Natural killer cell (primary cell): ENCODE data around the gene PCDH7. TPM values are rescaled to one million over a fixed set of nuclear protein-coding genes. Genes with fewer than 3 reads are reported as not detected.

Source experiments
- ATAC-seq, 3 donors: fragments of 150-1000 bp in 2 of 3; fragments of 200-7000 bp in 1 of 3; cut with Tn5 transposase; 1 replicate in 1 of 3; 2 replicates in 2 of 3; pipeline ENCODE4 v1.10.0; 2021; ENCODE audit warnings: mild to moderate bottlenecking in 2 of 3, moderate library complexity in 2 of 3
- DNase-seq, 2 donors: peaks; one replicate each; pipeline versions ENCODE4 v3.0.0 to v3.0.0-alpha.2; 2013 to 2021; ENCODE audit warnings: mixed read lengths in 1 of 2
- H3K27ac ChIP-seq: one replicate; pipeline ENCODE4 v1.5.1; 2013; ENCODE audit warnings: mild to moderate bottlenecking, low read length
- H3K27me3 ChIP-seq: one replicate; pipeline ENCODE4 v1.6.1; 2013; ENCODE audit warnings: low read length; ENCODE audit not compliant: control insufficient read depth, insufficient read depth
- H3K36me3 ChIP-seq: one replicate; pipeline ENCODE4 v1.6.1; 2013; ENCODE audit warnings: low read length; ENCODE audit not compliant: control insufficient read depth, insufficient read depth
- H3K4me1 ChIP-seq: one replicate; pipeline ENCODE4 v1.6.1; 2013; ENCODE audit warnings: low read length; ENCODE audit not compliant: control insufficient read depth, insufficient read depth
- H3K4me3 ChIP-seq: one replicate; pipeline ENCODE4 v1.5.1; 2013; ENCODE audit warnings: low read length
- H3K9me3 ChIP-seq: one replicate; pipeline ENCODE4 v1.6.1; 2013; ENCODE audit warnings: low read length; ENCODE audit not compliant: control insufficient read depth, insufficient read depth
- H3K27ac Mint-ChIP-seq, 2 donors: one replicate each; pipeline ENCODE4 v1.8.0; 2022; ENCODE audit warnings: mild to moderate bottlenecking in 2 of 2, mixed read lengths in 2 of 2, moderate library complexity in 1 of 2
- H3K27me3 Mint-ChIP-seq, 2 donors: one replicate each; pipeline ENCODE4 v1.8.0; 2022; ENCODE audit warnings: low read depth in 2 of 2, mixed read lengths in 2 of 2
- H3K36me3 Mint-ChIP-seq: one replicate; pipeline ENCODE4 v1.8.0; 2022; ENCODE audit warnings: mixed read lengths
- H3K4me1 Mint-ChIP-seq, 2 donors: one replicate each; pipeline ENCODE4 v1.8.0; 2022; ENCODE audit warnings: mixed read lengths in 2 of 2
- H3K4me3 Mint-ChIP-seq: one replicate; pipeline ENCODE4 v1.8.0; 2022; ENCODE audit warnings: mild to moderate bottlenecking, moderate library complexity, mixed read lengths
- H3K9me3 Mint-ChIP-seq, 2 donors: one replicate each; pipeline ENCODE4 v1.8.0; 2022; ENCODE audit warnings: mixed read lengths in 2 of 2
- CTCF ChIP-seq: fragments of 200-600 bp; IDR thresholded peaks from one replicate; pipeline ENCODE4 v1.8.0; 2022; ENCODE audit warnings: antibody characterized with exemption
- WGBS: methylation state at CpG from one replicate; pipeline ENCODE4 v1.1.7; 2013; ENCODE audit warnings: missing lambda C conversion rate; ENCODE audit not compliant: insufficient coverage; 5-methylcytosine and 5-hydroxymethylcytosine counted together
- intact Hi-C: fragments of 100-400 bp; cut with micrococcal nuclease; formaldehyde crosslinking; loops from one replicate; pipeline ENCODE4 v1.14.2; 2022
- total RNA-seq, 4 donors: library from RNA; stranded (reverse); fragments of 120-200 nt in 1 of 4; gene quantifications; one replicate each; pipeline versions ENCODE4 v1.2.3 to v1.2.4, GENCODE V29; 2013 to 2022

Gene PCDH7
- total RNA-seq, 3 donors from 2014 or later (not counting 1 experiment from before 2014, with no cell fraction given), result not detected

GRCh38 chr4:30769093-30769492 is 48.9 kb downstream of the PCDH7 start:
- intact Hi-C loops, result no loop called here
- Histone ChIP-seq H3K4me3 (no peak overlapping the region), H3K27ac (no peak overlapping the region)

GRCh38 chr4:30770049-30770549 is 49.9 kb downstream of the PCDH7 start:
- Mint-ChIP-seq H3K36me3 (no peaks in the 10 kb centered on the region), H3K27ac (no peak overlapping the region), H3K4me1 (no peaks in the 10 kb centered on the region), H3K9me3 (peaks cover 3 to 8% of the 10 kb centered on the region in 2 donors), H3K27me3 (no peaks in the 10 kb centered on the region), H3K4me3 (no peak overlapping the region)
- H3K27me3 ChIP-seq, result no peaks in the 10 kb centered on the region
- no peaks in the 10 kb centered on the region for H3K9me3 ChIP-seq
- H3K4me3 ChIP-seq, result no peak overlapping the region
- ATAC-seq (no peak), DNase-seq (no peak)
- no peaks in the 10 kb centered on the region for H3K4me1 ChIP-seq
- no peak for TF ChIP-seq CTCF
- no peak overlapping the region for H3K27ac ChIP-seq
- 78% methylated on average over 2 of the region's 2 CpGs for WGBS
- H3K36me3 ChIP-seq, result no peaks in the 10 kb centered on the region
- intact Hi-C loops, result no loop called here

More at GRCh38 chr4:30769093-30769492, 48.9 kb downstream of the PCDH7 start:
- H3K36me3 ChIP-seq, result no peaks in the 10 kb centered on the region
- no peaks in the 10 kb centered on the region for H3K27me3 ChIP-seq
- ATAC-seq, result no peak
- no peaks in the 10 kb centered on the region for H3K27me3 Mint-ChIP-seq
- peaks cover 3 to 5% of the 10 kb centered on the region in 2 donors for H3K9me3 Mint-ChIP-seq
- H3K4me1 ChIP-seq, result no peaks in the 10 kb centered on the region
- H3K27ac Mint-ChIP-seq, result no peak overlapping the region
- H3K36me3 Mint-ChIP-seq, result no peaks in the 10 kb centered on the region
- no peak overlapping the region for H3K4me3 Mint-ChIP-seq
- WGBS, result 75% methylated on average over 6 of the region's 6 CpGs
- no peaks in the 10 kb centered on the region for H3K9me3 ChIP-seq
- TF ChIP-seq CTCF, result no peak
- no peak for DNase-seq
- H3K4me1 Mint-ChIP-seq, result no peaks in the 10 kb centered on the region

GRCh38 chr4:30770812-30771211 is 50.6 kb downstream of the PCDH7 start:
- H3K4me3 ChIP-seq, result no peak overlapping the region
- DNase-seq (no peak), ATAC-seq (no peak)
- no peaks in the 10 kb centered on the region for H3K36me3 ChIP-seq
- no peak overlapping the region for H3K27ac Mint-ChIP-seq
- intact Hi-C loops, result no loop called here
- no peaks in the 10 kb centered on the region for H3K4me1 Mint-ChIP-seq
- H3K27me3 ChIP-seq, result no peaks in the 10 kb centered on the region
- H3K27ac ChIP-seq, result no peak overlapping the region
- no CpG with 5 or more reads among the region's 2 CpGs for WGBS
- no peaks in the 10 kb centered on the region for H3K4me1 ChIP-seq
- H3K4me3 Mint-ChIP-seq, result no peak overlapping the region
- no peaks in the 10 kb centered on the region for H3K36me3 Mint-ChIP-seq
- TF ChIP-seq CTCF, result no peak
- H3K9me3 ChIP-seq, result no peaks in the 10 kb centered on the region
- H3K27me3 Mint-ChIP-seq, result no peaks in the 10 kb centered on the region
- peaks cover 3 to 4% of the 10 kb centered on the region in 2 donors for H3K9me3 Mint-ChIP-seq

- Mint-ChIP-seq H3K4me1 (no peaks in the 10 kb centered on the region), H3K4me3 (no peak overlapping the region), H3K36me3 (no peaks in the 10 kb centered on the region), H3K27me3 (no peaks in the 10 kb centered on the region), H3K27ac (no peak overlapping the region), H3K9me3 (peaks cover 5 to 6% of the 10 kb centered on the region in 2 donors)
- Histone ChIP-seq H3K4me1 (no peaks in the 10 kb centered on the region), H3K9me3 (no peaks in the 10 kb centered on the region), H3K36me3 (no peaks in the 10 kb centered on the region), H3K27me3 (no peaks in the 10 kb centered on the region), H3K4me3 (no peak overlapping the region), H3K27ac (no peak overlapping the region)
- ATAC-seq (no peak), DNase-seq (no peak)
- no peak for TF ChIP-seq CTCF
- 65% methylated on average over 3 of the region's 3 CpGs for whole genome bisulfite sequencing
- intact Hi-C loops, result no loop called here
These were observed 56.3 kb downstream of the PCDH7 start for GRCh38 chr4:30776451-30776850.
